ENCODE measurements around the gene SLC66A2.
A peak's percentile ranks its signal among the peaks of the same experiment; 100 is the strongest.

The SLC66A2 gene

GRCh38 chr18:79945118-79946042 is 6.1 kb downstream of the SLC66A2 start:
- H3K4me1 ChIP-seq (ENCODE audit: insufficient read depth, low read length, poor library complexity, severe bottlenecking) = peaks cover 43% of the 10 kb centered on the region
- H3K4me2 ChIP-seq (ENCODE audit: low read depth, low read length, poor library complexity, severe bottlenecking) = peak overlapping the region; percentile 54
- H3K36me3 ChIP-seq (ENCODE audit: insufficient read depth, low read length) = peaks cover 11% of the 10 kb centered on the region; the same call in 1 of the 2 replicates
- no peaks in the 10 kb centered on the region for H3K27me3 ChIP-seq (ENCODE audit: insufficient read depth, low read length, poor library complexity, severe bottlenecking)
- H4K20me1 ChIP-seq (ENCODE audit: insufficient read depth, low read length, poor library complexity, severe bottlenecking) = peaks cover 20% of the 10 kb centered on the region
- TF ChIP-seq, protein P1, sequence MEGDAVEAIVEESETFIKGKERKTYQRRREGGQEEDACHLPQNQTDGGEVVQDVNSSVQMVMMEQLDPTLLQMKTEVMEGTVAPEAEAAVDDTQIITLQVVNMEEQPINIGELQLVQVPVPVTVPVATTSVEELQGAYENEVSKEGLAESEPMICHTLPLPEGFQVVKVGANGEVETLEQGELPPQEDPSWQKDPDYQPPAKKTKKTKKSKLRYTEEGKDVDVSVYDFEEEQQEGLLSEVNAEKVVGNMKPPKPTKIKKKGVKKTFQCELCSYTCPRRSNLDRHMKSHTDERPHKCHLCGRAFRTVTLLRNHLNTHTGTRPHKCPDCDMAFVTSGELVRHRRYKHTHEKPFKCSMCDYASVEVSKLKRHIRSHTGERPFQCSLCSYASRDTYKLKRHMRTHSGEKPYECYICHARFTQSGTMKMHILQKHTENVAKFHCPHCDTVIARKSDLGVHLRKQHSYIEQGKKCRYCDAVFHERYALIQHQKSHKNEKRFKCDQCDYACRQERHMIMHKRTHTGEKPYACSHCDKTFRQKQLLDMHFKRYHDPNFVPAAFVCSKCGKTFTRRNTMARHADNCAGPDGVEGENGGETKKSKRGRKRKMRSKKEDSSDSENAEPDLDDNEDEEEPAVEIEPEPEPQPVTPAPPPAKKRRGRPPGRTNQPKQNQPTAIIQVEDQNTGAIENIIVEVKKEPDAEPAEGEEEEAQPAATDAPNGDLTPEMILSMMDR (conservative IDR thresholded peaks at IDR 0.05; ENCODE audit: low read length) = no peak
- H3K79me2 ChIP-seq (ENCODE audit: insufficient read depth, low read length) = peaks cover 62% of the 10 kb centered on the region
- no peaks in the 10 kb centered on the region for H3F3A ChIP-seq (ENCODE audit: low read depth)
- H2AFZ ChIP-seq (ENCODE audit: low read length) = no peak overlapping the region
- H3K9ac ChIP-seq (ENCODE audit: low read depth, low read length, poor library complexity, severe bottlenecking) = peak overlapping the region; percentile 16
- no peaks in the 10 kb centered on the region for H3K9me3 ChIP-seq (ENCODE audit: insufficient read depth, low read depth, low read length)
- H3K9me2 ChIP-seq (replicated peaks; ENCODE audit: low read depth, low read length) = no peaks in the 10 kb centered on the region
- no peak overlapping the region for H3K4me3 ChIP-seq (ENCODE audit: low read length, poor library complexity, severe bottlenecking)

DNA sequence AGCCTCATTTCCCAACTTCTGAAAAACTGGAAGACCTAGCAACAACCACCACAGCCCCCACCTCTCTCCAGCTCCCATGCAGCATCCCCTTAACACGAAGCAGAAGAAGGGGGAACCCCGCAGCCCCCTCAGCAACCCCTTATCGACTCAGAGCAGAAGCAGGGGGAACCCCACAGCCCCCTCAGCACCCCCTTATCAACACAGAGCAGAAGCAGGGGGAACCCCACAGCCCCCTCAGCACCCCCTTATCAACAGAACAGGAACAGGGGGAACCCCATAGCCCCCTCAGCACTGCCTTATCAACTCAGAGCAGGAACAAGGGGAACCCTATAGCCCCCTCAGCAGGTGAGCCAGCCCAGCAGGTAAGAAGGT is 6.7 kb downstream of the SLC66A2 start:
- Histone ChIP-seq H3K4me1 (ENCODE audit: insufficient read depth, low read length, poor library complexity, severe bottlenecking) (peaks cover 36% of the 10 kb centered on the region), H3K9ac (ENCODE audit: low read depth, low read length, poor library complexity, severe bottlenecking) (peak overlapping the region; percentile 16), H3K4me2 (ENCODE audit: low read depth, low read length, poor library complexity, severe bottlenecking) (peak overlapping the region; percentile 54), H2AFZ (ENCODE audit: low read length) (no peak overlapping the region), H3K4me3 (ENCODE audit: low read length, poor library complexity, severe bottlenecking) (no peak overlapping the region), H3K27me3 (ENCODE audit: insufficient read depth, low read length, poor library complexity, severe bottlenecking) (no peaks in the 10 kb centered on the region), H3K9me3 (ENCODE audit: insufficient read depth, low read depth, low read length) (no peaks in the 10 kb centered on the region), H3K79me2 (ENCODE audit: insufficient read depth, low read length) (peaks cover 62% of the 10 kb centered on the region), H4K20me1 (ENCODE audit: insufficient read depth, low read length, poor library complexity, severe bottlenecking) (peaks cover 14% of the 10 kb centered on the region), H3K9me2 (replicated peaks; ENCODE audit: low read depth, low read length) (no peaks in the 10 kb centered on the region), H3F3A (ENCODE audit: low read depth) (no peaks in the 10 kb centered on the region), H3K36me3 (ENCODE audit: insufficient read depth, low read length) (peaks cover 15% of the 10 kb centered on the region; the same call in 1 of the 2 replicates)
- no peak for TF ChIP-seq EZH2phosphoT487 (IDR thresholded peaks at IDR 0.05; ENCODE audit: borderline replicate concordance)
- TF ChIP-seq, protein P1 (conservative IDR thresholded peaks at IDR 0.05; ENCODE audit: low read length) = no peak

GRCh38 chr18:79944126-79944731 is 7.2 kb downstream of the SLC66A2 start:
- Histone ChIP-seq H3K4me2 (ENCODE audit: low read depth, low read length, poor library complexity, severe bottlenecking) (peak overlapping the region; percentile 54), H3K9ac (ENCODE audit: low read depth, low read length, poor library complexity, severe bottlenecking) (peak overlapping the region; percentile 16), H3K9me3 (ENCODE audit: insufficient read depth, low read depth, low read length) (no peaks in the 10 kb centered on the region), H3K4me1 (ENCODE audit: insufficient read depth, low read length, poor library complexity, severe bottlenecking) (peaks cover 34% of the 10 kb centered on the region), H3K4me3 (ENCODE audit: low read length, poor library complexity, severe bottlenecking) (no peak overlapping the region), H3K79me2 (ENCODE audit: insufficient read depth, low read length) (peaks cover 57% of the 10 kb centered on the region), H3K9me2 (replicated peaks; ENCODE audit: low read depth, low read length) (no peaks in the 10 kb centered on the region), H4K20me1 (ENCODE audit: insufficient read depth, low read length, poor library complexity, severe bottlenecking) (peaks cover 13% of the 10 kb centered on the region), H2AFZ (ENCODE audit: low read length) (no peak overlapping the region), H3K36me3 (ENCODE audit: insufficient read depth, low read length) (peaks cover 17% of the 10 kb centered on the region; the same call in 1 of the 2 replicates), H3F3A (ENCODE audit: low read depth) (no peaks in the 10 kb centered on the region), H3K27me3 (ENCODE audit: insufficient read depth, low read length, poor library complexity, severe bottlenecking) (no peaks in the 10 kb centered on the region)
- no peak for TF ChIP-seq EZH2phosphoT487 (IDR thresholded peaks at IDR 0.05; ENCODE audit: borderline replicate concordance)
- TF ChIP-seq, protein P1 (conservative IDR thresholded peaks at IDR 0.05; ENCODE audit: low read length) = no peak
